Neural cell (in vitro differentiated cells): ENCODE results near the gene SCLY.

ENCODE experiments used
- CTCF ChIP-seq: fragments of 450-650 bp; IDR thresholded peaks from 2 replicates; pipeline ENCODE4 v1.5.1; 2014; ENCODE audit warnings: antibody characterized with exemption, mild to moderate bottlenecking, moderate library complexity; ENCODE audit not compliant: poor library complexity, severe bottlenecking
- RAD21 ChIP-seq: fragments of 450-650 bp; conservative IDR thresholded peaks from 2 replicates; pipeline ENCODE4 v1.6.1; 2014; ENCODE audit warnings: antibody characterized with exemption, mild to moderate bottlenecking, moderate library complexity

DNA sequence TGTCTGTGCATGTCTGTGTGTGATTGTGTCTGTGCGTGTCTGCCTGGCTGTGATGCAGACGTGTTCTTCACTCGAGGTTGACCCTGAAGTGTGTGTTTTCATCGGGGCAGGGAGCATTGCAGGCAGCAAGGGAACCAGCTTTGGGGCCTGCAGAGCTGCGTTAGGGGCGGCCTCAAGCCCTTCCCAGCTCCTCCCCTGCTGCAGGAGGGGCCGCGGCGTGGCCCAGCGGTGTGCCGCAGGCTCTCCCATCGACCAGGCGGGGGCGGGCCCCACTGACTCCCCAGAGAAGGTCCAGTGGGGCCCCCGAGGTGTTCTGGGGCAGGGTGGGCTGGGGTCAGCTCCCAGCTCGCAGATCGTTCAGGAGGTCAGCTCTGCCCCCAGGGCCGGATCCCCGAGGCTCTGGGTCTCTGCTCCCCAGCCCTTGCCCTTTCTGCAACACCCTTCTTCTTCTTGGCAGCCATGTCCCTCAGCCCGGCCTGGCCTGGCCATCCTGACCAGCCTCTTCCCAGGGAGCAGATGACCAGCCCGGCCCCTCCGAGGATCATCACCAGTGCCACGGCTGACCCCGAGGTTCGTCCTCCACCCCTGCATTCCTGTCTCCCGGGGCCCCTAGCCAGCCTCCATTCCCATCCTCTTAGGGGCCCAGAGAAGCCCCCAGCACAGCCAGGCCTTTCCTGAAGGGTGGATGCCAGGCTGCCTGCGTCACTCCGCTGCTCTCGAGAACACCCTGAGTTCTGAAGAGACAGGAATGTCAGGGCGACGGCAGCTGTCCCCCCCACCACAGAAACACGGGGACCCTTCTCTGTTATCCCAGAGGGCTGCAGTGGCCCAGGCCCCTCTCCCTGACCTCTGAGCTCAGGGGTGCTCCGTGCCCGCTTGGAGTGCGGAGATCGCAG, 66.6 kb downstream of the SCLY start:
- no peak for TF ChIP-seq CTCF
- TF ChIP-seq RAD21 = no peak
